ENCODE data around the gene STON2. TPM values are rescaled to one million over a fixed set of nuclear protein-coding genes. Genes with fewer than 3 reads are reported as not detected.

STON2 gene
- total and polyA plus RNA-seq, 4 donors = 1.9 to 30.0 (median 7.3) TPM

- TF ChIP-seq, protein P1, sequence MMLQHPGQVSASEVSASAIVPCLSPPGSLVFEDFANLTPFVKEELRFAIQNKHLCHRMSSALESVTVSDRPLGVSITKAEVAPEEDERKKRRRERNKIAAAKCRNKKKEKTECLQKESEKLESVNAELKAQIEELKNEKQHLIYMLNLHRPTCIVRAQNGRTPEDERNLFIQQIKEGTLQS (IDR thresholded peaks at IDR 0.05) = no peak
- TF ChIP-seq JUND (IDR thresholded peaks at IDR 0.05) (no peak), YY1 (IDR thresholded peaks at IDR 0.05) (no peak), RAD21 (IDR thresholded peaks at IDR 0.05) (no peak), NR2F2 (IDR thresholded peaks at IDR 0.05) (no peak), GABPA (IDR thresholded peaks at IDR 0.05 in 1 of 2, conservative IDR thresholded peaks at IDR 0.05 in 1 of 2) (no peak), FOXA1 (IDR thresholded peaks at IDR 0.05) (no peak)
Observed at GRCh38 chr14:81400852-81401251, 728 bp upstream of the STON2 start (continued).

- Histone ChIP-seq H3K9ac (ENCODE audit: low read depth in 1 of 2, low read length in 2 of 2) (peak overlapping the region in 1 of 2 donors; percentile 5), H3K4me3 (ENCODE audit: low read depth in 1 of 3, low read length in 3 of 3) (peak overlapping the region; percentile 22 to 49 (median 39)), H3K27me3 (ENCODE audit: control insufficient read depth in 4 of 4, insufficient read depth in 4 of 4, low read length in 3 of 4) (no peaks in the 10 kb centered on the region), H3K4me1 (ENCODE audit: control insufficient read depth in 4 of 4, insufficient read depth in 4 of 4, low read length in 3 of 4) (peaks cover 0 to 6% (median 2%) of the 10 kb centered on the region in 4 donors), H3K36me3 (ENCODE audit: control insufficient read depth in 4 of 4, insufficient read depth in 3 of 4, low read depth in 1 of 4, low read length in 3 of 4) (peaks cover 0 to 8% (median 1%) of the 10 kb centered on the region in 4 donors), H3K9me3 (ENCODE audit: control insufficient read depth in 4 of 4, low read length in 3 of 4) (no peaks in the 10 kb centered on the region), H3K27ac (ENCODE audit: low read depth in 1 of 2, low read length in 2 of 2) (peak overlapping the region in 1 of 2 donors; percentile 6)
- no peak for DNase-seq (ENCODE audit: low spot score)
- 56% methylated on average over 6 of the region's 6 CpGs for WGBS
- TF ChIP-seq JUND (IDR thresholded peaks at IDR 0.05) (no peak), RAD21 (IDR thresholded peaks at IDR 0.05) (no peak)
Observed at GRCh38 chr14:81398196-81398891, 1.8 kb downstream of the STON2 start.

DNA sequence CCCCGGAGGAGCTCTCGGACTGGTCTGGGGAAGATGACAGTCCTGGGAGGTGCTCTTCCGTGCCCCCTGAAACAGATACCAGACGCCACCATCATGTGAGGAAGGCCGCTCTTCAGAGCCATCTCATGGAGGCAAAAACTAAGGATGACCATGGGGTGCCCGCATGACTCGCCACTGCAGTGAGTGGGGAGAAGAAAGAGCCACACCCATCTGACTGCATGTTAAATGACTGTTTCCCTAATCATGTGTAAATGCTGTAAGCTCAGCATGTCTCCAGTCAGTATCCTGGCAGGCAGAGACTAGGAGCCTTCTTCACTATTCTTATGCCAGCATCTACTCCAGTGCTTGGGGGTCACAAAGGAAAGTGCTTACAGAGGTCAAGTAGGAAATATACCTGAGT lies 4.0 kb downstream of the STON2 start:
- Histone ChIP-seq H3K4me1 (ENCODE audit: control insufficient read depth in 4 of 4, insufficient read depth in 4 of 4, low read length in 3 of 4) (peaks cover 0 to 6% (median 2%) of the 10 kb centered on the region in 4 donors), H3K9ac (ENCODE audit: low read depth in 1 of 2, low read length in 2 of 2) (no peak overlapping the region), H3K4me3 (ENCODE audit: low read depth in 1 of 3, low read length in 3 of 3) (no peak overlapping the region), H3K27ac (ENCODE audit: low read depth in 1 of 2, low read length in 2 of 2) (no peak overlapping the region), H3K27me3 (ENCODE audit: control insufficient read depth in 4 of 4, insufficient read depth in 4 of 4, low read length in 3 of 4) (no peaks in the 10 kb centered on the region), H3K9me3 (ENCODE audit: control insufficient read depth in 4 of 4, low read length in 3 of 4) (no peaks in the 10 kb centered on the region), H3K36me3 (ENCODE audit: control insufficient read depth in 4 of 4, insufficient read depth in 3 of 4, low read depth in 1 of 4, low read length in 3 of 4) (peaks cover 0 to 8% (median 1%) of the 10 kb centered on the region in 4 donors)
- TF ChIP-seq RAD21 (IDR thresholded peaks at IDR 0.05) = no peak
- no peak for TF ChIP-seq ZBTB33 (IDR thresholded peaks at IDR 0.05)
- TF ChIP-seq, protein P1 (IDR thresholded peaks at IDR 0.05) = no peak
- TF ChIP-seq HNF4A (conservative IDR thresholded peaks at IDR 0.05) = no peak
- no peak for TF ChIP-seq NR2F2 (IDR thresholded peaks at IDR 0.05)
- TF ChIP-seq MAX (IDR thresholded peaks at IDR 0.05) = no peak
- TF ChIP-seq FOXA1 (IDR thresholded peaks at IDR 0.05) = no peak
- no peak for TF ChIP-seq HNF4G (IDR thresholded peaks at IDR 0.05)
- TF ChIP-seq JUND (IDR thresholded peaks at IDR 0.05) = no peak
- no peak for DNase-seq (ENCODE audit: low spot score)
- 97% methylated on average over 7 of the region's 7 CpGs for WGBS

DNA sequence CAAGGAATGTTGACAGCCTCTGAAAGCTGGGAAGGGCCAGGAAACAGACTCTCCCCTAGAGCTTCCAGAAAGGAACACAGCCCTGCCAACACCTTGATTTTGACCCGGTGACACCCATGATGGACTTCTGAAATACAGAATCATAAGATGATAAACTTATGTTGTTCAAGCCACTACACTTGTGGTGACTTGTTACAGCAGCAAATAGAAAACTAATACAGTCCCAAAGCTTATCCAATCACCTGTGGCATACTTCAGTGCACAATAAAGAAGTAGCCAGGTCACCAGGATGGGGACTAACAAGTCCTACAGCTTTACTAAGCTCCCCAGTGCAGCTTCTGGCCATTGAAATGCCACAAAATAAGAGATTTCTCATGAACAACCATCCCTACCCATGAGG lies 5.4 kb downstream of the STON2 start:
- no peak for DNase-seq (ENCODE audit: low spot score)
- TF ChIP-seq ZBTB33 (IDR thresholded peaks at IDR 0.05) (no peak), TAF1 (conservative IDR thresholded peaks at IDR 0.05) (no peak), REST (IDR thresholded peaks at IDR 0.05) (no peak), NR2F2 (IDR thresholded peaks at IDR 0.05) (no peak), HNF4A (conservative IDR thresholded peaks at IDR 0.05) (no peak), EGR1 (IDR thresholded peaks at IDR 0.05; ENCODE audit: low read depth in 2 of 2) (no peak), FOXA2 (IDR thresholded peaks at IDR 0.05) (no peak), FOXA1 (IDR thresholded peaks at IDR 0.05) (no peak)
- Histone ChIP-seq H3K27ac (ENCODE audit: low read depth in 1 of 2, low read length in 2 of 2) (no peak overlapping the region), H3K27me3 (ENCODE audit: control insufficient read depth in 4 of 4, insufficient read depth in 4 of 4, low read length in 3 of 4) (no peaks in the 10 kb centered on the region), H3K4me3 (ENCODE audit: low read depth in 1 of 3, low read length in 3 of 3) (no peak overlapping the region), H3K9me3 (ENCODE audit: control insufficient read depth in 4 of 4, low read length in 3 of 4) (no peaks in the 10 kb centered on the region), H3K4me1 (ENCODE audit: control insufficient read depth in 4 of 4, insufficient read depth in 4 of 4, low read length in 3 of 4) (peaks cover 0 to 6% (median 2%) of the 10 kb centered on the region in 4 donors), H3K36me3 (ENCODE audit: control insufficient read depth in 4 of 4, insufficient read depth in 3 of 4, low read depth in 1 of 4, low read length in 3 of 4) (peaks cover 0 to 8% (median 2%) of the 10 kb centered on the region in 4 donors), H3K9ac (ENCODE audit: low read depth in 1 of 2, low read length in 2 of 2) (no peak overlapping the region)
- WGBS = 93% methylated on average over 1 of the region's 1 CpG
